H1 (cell line): ENCODE results near the gene SLC9C2. TPM values are rescaled to one million over a fixed set of nuclear protein-coding genes. Genes with fewer than 3 reads are reported as not detected.

Experiments used
- CTCF ChIA-PET: fragments of 300-600 bp; sonication (Branson Sonifier 250); formaldehyde crosslinking; loops from one replicate; lab custom pipeline; 2021; ENCODE audit not compliant: partially characterized antibody; lab: Charles Lee
- POLR2A ChIA-PET: fragments of 300-600 bp; sonication (Branson Sonifier 250); formaldehyde crosslinking; loops from one replicate; lab custom pipeline; 2021; ENCODE audit warnings: inconsistent platforms; ENCODE audit not compliant: partially characterized antibody; lab: Charles Lee
- DNase-seq, 2 experiments: peaks; one replicate each; pipeline versions ENCODE4 v3.0.0 to v3.0.0-alpha.2; 2010 to 2022; ENCODE audit warnings: low spot score in 2 of 2, low read depth in 1 of 2, mixed read lengths in 1 of 2
- FAIRE-seq: peaks from 2 replicates; lab custom pipeline; 2011; peaks lifted over from hg19 to GRCh38; lab: Jason Lieb, UNC
- H2AFZ ChIP-seq: 2 replicates; pipeline ENCODE4 v1.8.1; 2012; ENCODE audit warnings: low read length, inconsistent platforms
- H2AK5ac ChIP-seq: 2 replicates; pipeline ENCODE4 v1.6.1; 2013; ENCODE audit warnings: low read depth, low read length
- H2BK120ac ChIP-seq: replicated peaks from 2 replicates; pipeline ENCODE3; 2013; ENCODE audit warnings: low read depth, low read length, inconsistent platforms
- H2BK12ac ChIP-seq: 2 replicates; pipeline ENCODE4 v1.6.1; 2013; ENCODE audit warnings: low read depth, low read length
- H2BK15ac ChIP-seq: 2 replicates; pipeline ENCODE4 v1.6.1; 2013; ENCODE audit warnings: low read length
- H2BK20ac ChIP-seq: 2 replicates; pipeline ENCODE4 v1.6.1; 2013; ENCODE audit warnings: low read length
- H2BK5ac ChIP-seq: 2 replicates; pipeline ENCODE4 v1.6.1; 2013; ENCODE audit warnings: low read depth, low read length
- H3K14ac ChIP-seq: 2 replicates; pipeline ENCODE4 v1.6.1; 2013; ENCODE audit warnings: inconsistent platforms; ENCODE audit not compliant: insufficient read length
- H3K18ac ChIP-seq: 2 replicates; pipeline ENCODE4 v1.6.1; 2013; ENCODE audit warnings: low read length; ENCODE audit errors: extremely low read depth
- H3K23ac ChIP-seq: 2 replicates; pipeline ENCODE4 v1.6.1; 2013; ENCODE audit warnings: inconsistent platforms; ENCODE audit not compliant: insufficient read length
- H3K23me2 ChIP-seq: 2 replicates; pipeline ENCODE4 v1.6.1; 2013; ENCODE audit warnings: low read depth, low read length
- H3K27ac ChIP-seq: 2 replicates; pipeline ENCODE4 v1.6.1; 2011; ENCODE audit warnings: low read depth, low read length, inconsistent platforms
- H3K27me3 ChIP-seq, 4 experiments: replicated peaks in 1 of 4; 1 replicate in 1 of 4; 2 replicates in 3 of 4; pipeline versions ENCODE4 v1.6.1 to v1.8.1; 2011 to 2013; ENCODE audit warnings: low read length in 3 of 4, mild to moderate bottlenecking in 3 of 4, inconsistent platforms in 2 of 4, mixed read lengths in 2 of 4, moderate library complexity in 1 of 4; ENCODE audit not compliant: control insufficient read depth in 3 of 4, insufficient read depth in 3 of 4; ENCODE audit errors: extremely low read depth in 1 of 4
- H3K36me3 ChIP-seq, 4 experiments: 2 replicates each; pipeline versions ENCODE4 v1.6.1 to v1.8.1; 2011 to 2013; ENCODE audit warnings: mild to moderate bottlenecking in 4 of 4, low read length in 3 of 4, moderate library complexity in 2 of 4, control low read depth in 1 of 4, inconsistent platforms in 1 of 4; ENCODE audit not compliant: insufficient read depth in 4 of 4, control insufficient read depth in 2 of 4
- H3K4ac ChIP-seq: replicated peaks from 2 replicates; pipeline ENCODE3; 2013; ENCODE audit warnings: low read length, low read depth, mixed read lengths, inconsistent platforms; ENCODE audit not compliant: insufficient read length
- H3K4me1 ChIP-seq, 4 experiments: replicated peaks in 1 of 4; 1 replicate in 1 of 4; 2 replicates in 3 of 4; pipeline versions ENCODE4 v1.6.1 to v1.8.1; 2011 to 2013; ENCODE audit warnings: low read length in 3 of 4, inconsistent platforms in 2 of 4, mixed read lengths in 1 of 4; ENCODE audit not compliant: insufficient read depth in 4 of 4, control insufficient read depth in 3 of 4
- H3K4me2 ChIP-seq, 2 experiments: 2 replicates each; pipeline versions ENCODE4 v1.6.1 to v1.8.1; 2011 to 2013; ENCODE audit warnings: low read depth in 2 of 2, low read length in 2 of 2, control low read depth in 1 of 2, inconsistent platforms in 1 of 2, mild to moderate bottlenecking in 1 of 2; ENCODE audit not compliant: insufficient read depth in 1 of 2
- H3K4me3 ChIP-seq, 4 experiments: fragments of 200-600, 300-600 bp in 1 of 4; sonication (generic), shearing (Covaris generic), sonication (Bioruptor Twin) in 1 of 4; 2 replicates each; pipeline versions ENCODE4 v1.5.1 to v1.8.1; 2011 to 2016; ENCODE audit warnings: low read length in 4 of 4, low read depth in 3 of 4, control low read depth in 2 of 4, inconsistent platforms in 2 of 4, mild to moderate bottlenecking in 2 of 4, mixed read lengths in 1 of 4, moderate library complexity in 1 of 4; ENCODE audit not compliant: insufficient read depth in 2 of 4; ENCODE audit errors: extremely low read depth in 1 of 4
- H3K56ac ChIP-seq: replicated peaks from 2 replicates; pipeline ENCODE3; 2013; ENCODE audit warnings: low read depth, mild to moderate bottlenecking, mixed read lengths, low read length, inconsistent platforms; ENCODE audit not compliant: insufficient read length
- H3K79me1 ChIP-seq: 2 replicates; pipeline ENCODE4 v1.6.1; 2013; ENCODE audit warnings: low read depth, low read length, control low read depth
- H3K79me2 ChIP-seq, 2 experiments: 2 replicates each; pipeline versions ENCODE4 v1.6.1 to v1.8.1; 2012 to 2013; ENCODE audit warnings: low read length in 2 of 2, mild to moderate bottlenecking in 2 of 2, inconsistent platforms in 1 of 2; ENCODE audit not compliant: insufficient read depth in 2 of 2, control insufficient read depth in 1 of 2
- H3K9ac ChIP-seq, 4 experiments: replicated peaks in 1 of 4; 1 replicate in 1 of 4; 2 replicates in 3 of 4; pipeline versions ENCODE4 v1.6.1 to v1.8.1; 2011 to 2013; ENCODE audit warnings: low read depth in 3 of 4, low read length in 3 of 4, control low read depth in 2 of 4, mild to moderate bottlenecking in 2 of 4, moderate library complexity in 2 of 4, inconsistent platforms in 1 of 4; ENCODE audit errors: extremely low read depth in 1 of 4
- H3K9me3 ChIP-seq, 2 experiments: 2 replicates each; pipeline versions ENCODE4 v1.6.1 to v1.8.1; 2012 to 2013; ENCODE audit warnings: mild to moderate bottlenecking in 2 of 2, moderate library complexity in 2 of 2, control low read depth in 1 of 2, inconsistent platforms in 1 of 2, low read depth in 1 of 2, low read length in 1 of 2, mixed read lengths in 1 of 2; ENCODE audit not compliant: insufficient read depth in 2 of 2
- H4K20me1 ChIP-seq, 2 experiments: replicated peaks in 1 of 2; 2 replicates each; pipeline versions ENCODE3 to v1.8.1; 2011 to 2013; ENCODE audit warnings: inconsistent platforms in 2 of 2, low read length in 2 of 2, mild to moderate bottlenecking in 1 of 2; ENCODE audit not compliant: insufficient read depth in 2 of 2, control insufficient read depth in 1 of 2
- H4K5ac ChIP-seq: 2 replicates; pipeline ENCODE4 v1.6.1; 2013; ENCODE audit warnings: low read length, low read depth, mixed read lengths, inconsistent platforms; ENCODE audit not compliant: insufficient read length
- H4K8ac ChIP-seq: 2 replicates; pipeline ENCODE4 v1.8.0; 2013; ENCODE audit warnings: mild to moderate bottlenecking, moderate library complexity, low read length, inconsistent platforms; ENCODE audit not compliant: insufficient read depth; ENCODE audit errors: extremely low read depth
- H4K91ac ChIP-seq: replicated peaks from 2 replicates; pipeline ENCODE3; 2013; ENCODE audit warnings: low read length, mixed read lengths, inconsistent platforms; ENCODE audit not compliant: insufficient read length
- BRCA1 ChIP-seq: IDR thresholded peaks from 2 replicates; pipeline ENCODE4 v1.6.1; 2012; ENCODE audit warnings: low read depth, low read length, improper control_type of control experiment
- EP300 ChIP-seq, 2 experiments: IDR thresholded peaks; 1 replicate in 1 of 2; 2 replicates in 1 of 2; pipeline ENCODE4 v1.6.1; 2011 to 2012; ENCODE audit warnings: low read depth in 2 of 2, low read length in 2 of 2, mild to moderate bottlenecking in 2 of 2, borderline replicate concordance in 1 of 2, inconsistent platforms in 1 of 2, moderate library complexity in 1 of 2
- EZH2 ChIP-seq: fragments of 200-600 bp; sonication (generic); IDR thresholded peaks from 2 replicates; pipeline ENCODE4 v1.7.1; 2012; ENCODE audit warnings: low read depth, mild to moderate bottlenecking, moderate library complexity, low read length, inconsistent platforms; ENCODE audit not compliant: severe bottlenecking
- JUND ChIP-seq: IDR thresholded peaks from 2 replicates; pipeline ENCODE4 v1.6.1; 2011; ENCODE audit warnings: mild to moderate bottlenecking, improper control_type of control experiment, low read length
- KDM5A ChIP-seq: fragments of 200-600 bp; IDR thresholded peaks from 2 replicates; pipeline ENCODE4 v1.7.1; 2012; ENCODE audit warnings: mild to moderate bottlenecking, low read length, inconsistent platforms, mixed read lengths
- MAX ChIP-seq: IDR thresholded peaks from 2 replicates; pipeline ENCODE4 v1.6.1; 2012; ENCODE audit warnings: inconsistent platforms
- NRF1 ChIP-seq: IDR thresholded peaks from 2 replicates; pipeline ENCODE4 v1.6.1; 2011; ENCODE audit warnings: mild to moderate bottlenecking, low read depth, low read length, improper control_type of control experiment
- RAD21 ChIP-seq, 2 experiments: IDR thresholded peaks in 1 of 2; conservative IDR thresholded peaks in 1 of 2; 2 replicates each; pipeline ENCODE4 v1.6.1; 2011; ENCODE audit warnings: low read depth in 2 of 2, low read length in 2 of 2, improper control_type of control experiment in 1 of 2, inconsistent platforms in 1 of 2, mild to moderate bottlenecking in 1 of 2, moderate library complexity in 1 of 2
- RBBP5 ChIP-seq: IDR thresholded peaks from 2 replicates; pipeline ENCODE4 v1.7.1; 2012; ENCODE audit warnings: low read depth, mild to moderate bottlenecking, inconsistent platforms, low read length, moderate library complexity, borderline replicate concordance
- SP2 ChIP-seq: IDR thresholded peaks from 2 replicates; pipeline ENCODE4 v1.6.1; 2012; ENCODE audit warnings: mild to moderate bottlenecking, low read length, inconsistent platforms
- SP4 ChIP-seq: IDR thresholded peaks from 2 replicates; pipeline ENCODE4 v1.6.1; 2012; ENCODE audit warnings: low read length, inconsistent platforms
- USF2 ChIP-seq: IDR thresholded peaks from 2 replicates; pipeline ENCODE4 v1.6.1; 2011; ENCODE audit warnings: low read length, improper control_type of control experiment
- YY1 ChIP-seq: IDR thresholded peaks from 2 replicates; pipeline ENCODE4 v1.6.1; 2011; ENCODE audit warnings: low read depth, mild to moderate bottlenecking, low read length
- WGBS, 2 experiments: shearing (Covaris generic) in 1 of 2; methylation state at CpG; one replicate each; pipeline versions ENCODE4 v1.1.6 to v1.1.7; 2013 to 2015; ENCODE audit warnings: low lambda C conversion rate in 2 of 2, mixed read lengths in 2 of 2, inconsistent platforms in 1 of 2, low coverage in 1 of 2, missing lambda C conversion rate in 1 of 2; ENCODE audit not compliant: insufficient replicate concordance in 2 of 2, insufficient coverage in 1 of 2, insufficient read length in 1 of 2; ENCODE audit errors: extremely low coverage in 1 of 2, missing lambda C conversion rate in 1 of 2; 5-methylcytosine and 5-hydroxymethylcytosine counted together
- polyA plus RNA-seq, 7 experiments: library from polyadenylated mRNA; depleted of rRNA in 3 of 7; stranded (reverse) in 5 of 7; unstranded in 2 of 7; fragments of >200 nt in 5 of 7; fragments of 200-250 nt in 2 of 7; gene quantifications; 1 replicate in 5 of 7; 2 replicates in 1 of 7; 4 replicates in 1 of 7; pipeline versions ENCODE4 v1.2.1 to v1.2.3, GENCODE V29; 2011 to 2013; ENCODE audit warnings: missing spikeins in 2 of 7, mixed read lengths in 2 of 7
- total RNA-seq: library from RNA; stranded (reverse); fragmentation: NEBNext Ultra II Directional; extraction: Animal tissue kit (Norgen Biotek cat#: 25700); gene quantifications from 2 replicates; pipeline ENCODE4 v1.2.1, GENCODE V29; 2021

SLC9C2 gene
- total and polyA plus RNA-seq, 2 of the 8 experiments (the other 6 are each of a cell fraction or from before 2014, with no cell fraction given), result not detected

GRCh38 chr1:173601588-173601987, 1.3 kb downstream of the SLC9C2 start:
- Histone ChIP-seq H3K27me3 (no peaks in the 10 kb centered on the region), H3K9me3 (no peaks in the 10 kb centered on the region), H3K23ac (no peak overlapping the region), H3K18ac (no peak overlapping the region), H2BK20ac (no peak overlapping the region), H3K4ac (no peak overlapping the region), H3K56ac (no peak overlapping the region), H3K4me3 (no peak overlapping the region), H2BK5ac (no peak overlapping the region), H4K5ac (no peak overlapping the region), H2AK5ac (no peak overlapping the region), H4K91ac (no peak overlapping the region), H3K14ac (no peak overlapping the region), H3K36me3 (no peaks in the 10 kb centered on the region), H2AFZ (no peak overlapping the region), H3K23me2 (no peaks in the 10 kb centered on the region), H2BK12ac (no peak overlapping the region), H2BK120ac (no peak overlapping the region), H4K8ac (no peak overlapping the region), H3K9ac (no peak overlapping the region), H3K27ac (no peak overlapping the region), H2BK15ac (no peak overlapping the region), H4K20me1 (no peaks in the 10 kb centered on the region), H3K4me1 (no peaks in the 10 kb centered on the region), H3K79me1 (no peaks in the 10 kb centered on the region), H3K79me2 (no peaks in the 10 kb centered on the region), H3K4me2 (no peak overlapping the region)
- CTCF ChIA-PET, result no interaction called here
- no peak for FAIRE-seq
- 94% methylated on average over 2 of the region's 2 CpGs; no CpG with 5 or more reads in 1 of the 2 experiments for WGBS, 2 experiments
- POLR2A ChIA-PET, result no interaction called here
- no peak for TF ChIP-seq USF2
- TF ChIP-seq EZH2, result no peak
- TF ChIP-seq KDM5A, result no peak
- TF ChIP-seq SP4, result no peak
- no peak for TF ChIP-seq JUND
- no peak for TF ChIP-seq NRF1
- no peak for TF ChIP-seq EP300 (IDR thresholded peaks at IDR 0.05; ENCODE audit: borderline replicate concordance in 1 of 2, low read depth in 2 of 2, low read length in 2 of 2)
- no peak for TF ChIP-seq BRCA1
- no peak for TF ChIP-seq RBBP5
- TF ChIP-seq RAD21 (IDR thresholded peaks at IDR 0.05 in 1 of 2, conservative IDR thresholded peaks at IDR 0.05 in 1 of 2; ENCODE audit: low read depth in 2 of 2, low read length in 2 of 2), result no peak
- no peak for TF ChIP-seq YY1
- no peak for TF ChIP-seq SP2
- no peak for TF ChIP-seq MAX
- no peak for DNase-seq
